ENCODE data around the gene ZNF274. TPM values are rescaled to one million over a fixed set of nuclear protein-coding genes. Genes with fewer than 3 reads are reported as not detected.

Gene ZNF274
- total RNA-seq, 1 experiment from 2014 or later = 27.5 TPM

DNA sequence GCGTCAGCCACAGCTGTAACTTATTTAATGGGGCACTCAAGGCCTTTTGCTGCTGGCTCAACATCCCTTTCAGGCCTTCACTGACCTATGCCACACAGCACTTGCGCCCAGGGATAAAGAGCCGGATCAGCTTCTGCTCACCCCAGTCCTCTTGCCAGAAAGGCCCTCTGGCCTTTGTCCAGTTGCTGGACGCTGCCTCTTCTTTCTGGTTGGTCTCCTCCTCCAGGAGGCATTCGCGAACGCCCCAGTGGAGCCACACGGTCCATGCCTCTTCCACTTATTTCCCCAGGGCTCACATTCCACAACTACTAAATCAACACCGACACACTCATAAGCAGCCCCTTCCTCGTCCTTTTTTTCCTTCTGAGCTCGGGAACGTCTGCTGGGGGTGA is 28.6 kb upstream of the ZNF274 start:
- Mint-ChIP-seq H3K36me3 (peaks cover 11% of the 10 kb centered on the region), H3K27me3 (ENCODE audit: low read depth) (peaks cover 25% of the 10 kb centered on the region), H3K4me1 (peaks cover 15% of the 10 kb centered on the region), H3K9me3 (peaks cover 11% of the 10 kb centered on the region), H3K27ac (peak overlapping the region; percentile 92), H3K4me3 (peak overlapping the region; percentile 93)
- POLR2A ChIA-PET = interaction anchor here (0.5 to 1.8 kb wide), 6 partner anchors 95 to 411 kb away, joined by 3 to 7 read pairs (median 4); partner anchors contain the start of genes ZNF135, ZNF417 and ZNF606
- peak; percentile 1; the same call in 1 of the 2 replicates for ATAC-seq
- DNase-seq (ENCODE audit: low spot score) = peak; percentile 13
- TF ChIP-seq HMGA2 (CRISPR knock-in tag; IDR thresholded peaks at IDR 0.05) (no peak), CBFB (CRISPR knock-in tag; IDR thresholded peaks at IDR 0.05; ENCODE audit: low read depth) (0 out of 2 replicates have a peak, but pooled peaks have one; percentile 9), CDX4 (CRISPR knock-in tag; IDR thresholded peaks at IDR 0.05; ENCODE audit: borderline replicate concordance) (no peak)
- CTCF ChIA-PET = interaction anchor here (0.9 to 3.1 kb wide), 5 partner anchors 61 to 152 kb away, joined by 3 to 31 read pairs (median 6); partner anchors contain the start of gene ZNF606

DNA sequence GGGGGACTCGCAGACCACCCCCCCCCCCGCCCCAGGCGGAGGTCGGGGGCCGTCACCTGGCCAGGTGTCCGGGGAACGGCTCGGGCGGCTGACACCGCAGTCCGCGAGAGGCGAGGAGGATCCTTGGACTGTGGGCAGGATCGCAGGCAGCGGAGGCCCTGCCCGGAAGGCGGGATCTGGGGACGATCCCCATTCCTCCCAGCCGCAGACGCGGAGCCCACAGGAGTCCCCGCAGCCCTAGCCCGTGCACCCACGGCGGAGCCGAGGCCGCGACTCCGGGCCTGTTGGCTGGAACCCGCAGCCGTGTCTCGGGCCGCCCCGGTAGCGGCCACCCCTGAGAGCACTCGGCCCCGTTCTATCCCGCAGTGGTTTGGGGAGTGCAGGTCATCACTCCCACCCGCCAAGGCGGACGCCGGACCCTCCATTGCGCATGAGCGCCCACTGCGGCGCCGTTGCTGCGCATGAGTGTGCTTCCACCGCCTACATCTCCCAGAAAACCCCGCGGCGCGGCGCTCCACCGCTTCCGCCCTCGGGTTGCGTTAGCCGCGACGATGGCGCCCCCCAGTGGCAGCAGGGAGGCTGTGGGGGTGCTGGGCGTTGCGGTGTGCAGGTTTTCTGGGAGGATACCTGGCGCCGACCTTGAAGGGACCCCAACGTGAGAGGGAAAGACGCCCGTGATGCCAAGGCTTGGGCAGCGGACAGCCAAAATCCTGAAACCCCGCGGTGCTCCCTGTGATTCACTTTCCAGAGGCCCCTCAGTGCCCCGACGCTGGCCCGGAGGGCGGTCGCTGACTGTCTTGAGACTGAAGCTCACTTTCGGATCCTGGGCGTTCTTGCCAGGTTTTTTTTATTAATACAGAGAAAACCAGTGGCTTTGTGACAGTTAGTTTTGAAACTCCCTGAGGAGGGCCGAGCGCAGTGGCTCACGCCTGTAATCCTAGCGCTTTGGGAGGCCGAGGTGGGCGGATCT is 27.9 kb upstream of the ZNF274 start:
- Mint-ChIP-seq H3K36me3 (peaks cover 7% of the 10 kb centered on the region), H3K4me1 (peaks cover 9% of the 10 kb centered on the region), H3K4me3 (peak overlapping the region; percentile 93), H3K27ac (no peak overlapping the region), H3K9me3 (peaks cover 7% of the 10 kb centered on the region), H3K27me3 (ENCODE audit: low read depth) (peaks cover 25% of the 10 kb centered on the region)
- ATAC-seq (peak; percentile 85), DNase-seq (ENCODE audit: low spot score) (peak; percentile 99)
- ChIA-PET CTCF (interaction anchor here (0.8 to 3.1 kb wide), 10 partner anchors 60 to 385 kb away, joined by 3 to 31 read pairs (median 4); partner anchors contain the start of genes ZNF135, ZNF418, ZNF586 and ZNF606), POLR2A (interaction anchor here (0.5 to 1.4 kb wide), 6 partner anchors 96 to 293 kb away, joined by 3 to 5 read pairs (median 4); partner anchors contain the start of genes ZNF135 and ZNF606)
- TF ChIP-seq, protein P1, sequence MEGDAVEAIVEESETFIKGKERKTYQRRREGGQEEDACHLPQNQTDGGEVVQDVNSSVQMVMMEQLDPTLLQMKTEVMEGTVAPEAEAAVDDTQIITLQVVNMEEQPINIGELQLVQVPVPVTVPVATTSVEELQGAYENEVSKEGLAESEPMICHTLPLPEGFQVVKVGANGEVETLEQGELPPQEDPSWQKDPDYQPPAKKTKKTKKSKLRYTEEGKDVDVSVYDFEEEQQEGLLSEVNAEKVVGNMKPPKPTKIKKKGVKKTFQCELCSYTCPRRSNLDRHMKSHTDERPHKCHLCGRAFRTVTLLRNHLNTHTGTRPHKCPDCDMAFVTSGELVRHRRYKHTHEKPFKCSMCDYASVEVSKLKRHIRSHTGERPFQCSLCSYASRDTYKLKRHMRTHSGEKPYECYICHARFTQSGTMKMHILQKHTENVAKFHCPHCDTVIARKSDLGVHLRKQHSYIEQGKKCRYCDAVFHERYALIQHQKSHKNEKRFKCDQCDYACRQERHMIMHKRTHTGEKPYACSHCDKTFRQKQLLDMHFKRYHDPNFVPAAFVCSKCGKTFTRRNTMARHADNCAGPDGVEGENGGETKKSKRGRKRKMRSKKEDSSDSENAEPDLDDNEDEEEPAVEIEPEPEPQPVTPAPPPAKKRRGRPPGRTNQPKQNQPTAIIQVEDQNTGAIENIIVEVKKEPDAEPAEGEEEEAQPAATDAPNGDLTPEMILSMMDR (IDR thresholded peaks at IDR 0.05) = peak; percentile 99
- TF ChIP-seq, protein P2, sequence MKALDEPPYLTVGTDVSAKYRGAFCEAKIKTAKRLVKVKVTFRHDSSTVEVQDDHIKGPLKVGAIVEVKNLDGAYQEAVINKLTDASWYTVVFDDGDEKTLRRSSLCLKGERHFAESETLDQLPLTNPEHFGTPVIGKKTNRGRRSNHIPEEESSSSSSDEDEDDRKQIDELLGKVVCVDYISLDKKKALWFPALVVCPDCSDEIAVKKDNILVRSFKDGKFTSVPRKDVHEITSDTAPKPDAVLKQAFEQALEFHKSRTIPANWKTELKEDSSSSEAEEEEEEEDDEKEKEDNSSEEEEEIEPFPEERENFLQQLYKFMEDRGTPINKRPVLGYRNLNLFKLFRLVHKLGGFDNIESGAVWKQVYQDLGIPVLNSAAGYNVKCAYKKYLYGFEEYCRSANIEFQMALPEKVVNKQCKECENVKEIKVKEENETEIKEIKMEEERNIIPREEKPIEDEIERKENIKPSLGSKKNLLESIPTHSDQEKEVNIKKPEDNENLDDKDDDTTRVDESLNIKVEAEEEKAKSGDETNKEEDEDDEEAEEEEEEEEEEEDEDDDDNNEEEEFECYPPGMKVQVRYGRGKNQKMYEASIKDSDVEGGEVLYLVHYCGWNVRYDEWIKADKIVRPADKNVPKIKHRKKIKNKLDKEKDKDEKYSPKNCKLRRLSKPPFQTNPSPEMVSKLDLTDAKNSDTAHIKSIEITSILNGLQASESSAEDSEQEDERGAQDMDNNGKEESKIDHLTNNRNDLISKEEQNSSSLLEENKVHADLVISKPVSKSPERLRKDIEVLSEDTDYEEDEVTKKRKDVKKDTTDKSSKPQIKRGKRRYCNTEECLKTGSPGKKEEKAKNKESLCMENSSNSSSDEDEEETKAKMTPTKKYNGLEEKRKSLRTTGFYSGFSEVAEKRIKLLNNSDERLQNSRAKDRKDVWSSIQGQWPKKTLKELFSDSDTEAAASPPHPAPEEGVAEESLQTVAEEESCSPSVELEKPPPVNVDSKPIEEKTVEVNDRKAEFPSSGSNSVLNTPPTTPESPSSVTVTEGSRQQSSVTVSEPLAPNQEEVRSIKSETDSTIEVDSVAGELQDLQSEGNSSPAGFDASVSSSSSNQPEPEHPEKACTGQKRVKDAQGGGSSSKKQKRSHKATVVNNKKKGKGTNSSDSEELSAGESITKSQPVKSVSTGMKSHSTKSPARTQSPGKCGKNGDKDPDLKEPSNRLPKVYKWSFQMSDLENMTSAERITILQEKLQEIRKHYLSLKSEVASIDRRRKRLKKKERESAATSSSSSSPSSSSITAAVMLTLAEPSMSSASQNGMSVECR (CRISPR knock-in tag; IDR thresholded peaks at IDR 0.05; ENCODE audit: borderline replicate concordance) = peak; percentile 64; the same call in 1 of the 2 replicates
- TF ChIP-seq NFATC4 (CRISPR knock-in tag; IDR thresholded peaks at IDR 0.05) (no peak), AR (CRISPR knock-in tag; IDR thresholded peaks at IDR 0.05) (no peak), ZBTB21 (CRISPR knock-in tag; IDR thresholded peaks at IDR 0.05; ENCODE audit: borderline replicate concordance) (0 out of 2 replicates have a peak, but pooled peaks have one; percentile 24), MAX (CRISPR knock-in tag; IDR thresholded peaks at IDR 0.05) (peak; percentile 71; the same call in 1 of the 2 replicates), TP53 (CRISPR knock-in tag; IDR thresholded peaks at IDR 0.05) (peak; percentile 70; the same call in 1 of the 2 replicates), CBFB (CRISPR knock-in tag; IDR thresholded peaks at IDR 0.05; ENCODE audit: low read depth) (peak; percentile 43; the same call in 1 of the 2 replicates), CREB1 (CRISPR knock-in tag; IDR thresholded peaks at IDR 0.05) (peak; percentile 16; the same call in 1 of the 2 replicates), FOXK1 (CRISPR knock-in tag; IDR thresholded peaks at IDR 0.05) (0 out of 2 replicates have a peak, but pooled peaks have one; percentile 44), KAT7 (CRISPR knock-in tag; IDR thresholded peaks at IDR 0.05; ENCODE audit: borderline replicate concordance) (no peak), PREB (CRISPR knock-in tag; IDR thresholded peaks at IDR 0.05; ENCODE audit: borderline replicate concordance) (no peak)
- TF ChIP-seq, protein P3, sequence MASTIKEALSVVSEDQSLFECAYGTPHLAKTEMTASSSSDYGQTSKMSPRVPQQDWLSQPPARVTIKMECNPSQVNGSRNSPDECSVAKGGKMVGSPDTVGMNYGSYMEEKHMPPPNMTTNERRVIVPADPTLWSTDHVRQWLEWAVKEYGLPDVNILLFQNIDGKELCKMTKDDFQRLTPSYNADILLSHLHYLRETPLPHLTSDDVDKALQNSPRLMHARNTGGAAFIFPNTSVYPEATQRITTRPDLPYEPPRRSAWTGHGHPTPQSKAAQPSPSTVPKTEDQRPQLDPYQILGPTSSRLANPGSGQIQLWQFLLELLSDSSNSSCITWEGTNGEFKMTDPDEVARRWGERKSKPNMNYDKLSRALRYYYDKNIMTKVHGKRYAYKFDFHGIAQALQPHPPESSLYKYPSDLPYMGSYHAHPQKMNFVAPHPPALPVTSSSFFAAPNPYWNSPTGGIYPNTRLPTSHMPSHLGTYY (CRISPR knock-in tag; IDR thresholded peaks at IDR 0.05) = no peak
